Measurements from ENCODE around the gene TMEM54. TPM values are rescaled to one million over a fixed set of nuclear protein-coding genes. Genes with fewer than 3 reads are reported as not detected.

TMEM54 gene
- total and polyA plus RNA-seq, 9 of the 15 experiments (the other 6 are each of a cell fraction or from before 2014, with no cell fraction given) = 1.00 to 16.2 (median 8.2) TPM

GRCh38 chr1:32886004-32886827, 15.0 kb downstream of the TMEM54 start, which contains the start of gene HPCA (continued):
- TF ChIP-seq AFF4 (CRISPR knock-in tag; IDR thresholded peaks at IDR 0.05) (peak; percentile 100), HIVEP1 (CRISPR knock-in tag; IDR thresholded peaks at IDR 0.05) (no peak), CHCHD3 (CRISPR knock-in tag; IDR thresholded peaks at IDR 0.05) (no peak), RUNX1 (IDR thresholded peaks at IDR 0.05; ENCODE audit: low read depth) (no peak), ZNF384 (IDR thresholded peaks at IDR 0.05; ENCODE audit: low read depth, low read length) (no peak), POLR2A (conservative IDR thresholded peaks at IDR 0.05) (no peak), ZNF639 (CRISPR knock-in tag; conservative IDR thresholded peaks at IDR 0.05 in 1 of 2, IDR thresholded peaks at IDR 0.05 in 1 of 2) (peak; percentile 74 to 97; a peak in 3 of 4 replicates), ZNF197 (CRISPR knock-in tag; IDR thresholded peaks at IDR 0.05; ENCODE audit: low read depth) (peak; percentile 97), GATAD2B (IDR thresholded peaks at IDR 0.05; ENCODE audit: borderline replicate concordance) (no peak; the same call in 1 of the 2 replicates), ZNF134 (CRISPR knock-in tag; conservative IDR thresholded peaks at IDR 0.05) (peak; percentile 44; the same call in 1 of the 2 replicates), ZKSCAN1 (IDR thresholded peaks at IDR 0.05; ENCODE audit: low read depth, low read length) (peak; percentile 56; the same call in 1 of the 2 replicates), SP1 (CRISPR knock-in tag; IDR thresholded peaks at IDR 0.05) (peak; percentile 94), ZBTB9 (CRISPR knock-in tag; IDR thresholded peaks at IDR 0.05) (peak; percentile 89), BRF2 (IDR thresholded peaks at IDR 0.05; ENCODE audit: borderline replicate concordance, insufficient read depth, insufficient read length) (no peak)
- TF ChIP-seq, protein P1, sequence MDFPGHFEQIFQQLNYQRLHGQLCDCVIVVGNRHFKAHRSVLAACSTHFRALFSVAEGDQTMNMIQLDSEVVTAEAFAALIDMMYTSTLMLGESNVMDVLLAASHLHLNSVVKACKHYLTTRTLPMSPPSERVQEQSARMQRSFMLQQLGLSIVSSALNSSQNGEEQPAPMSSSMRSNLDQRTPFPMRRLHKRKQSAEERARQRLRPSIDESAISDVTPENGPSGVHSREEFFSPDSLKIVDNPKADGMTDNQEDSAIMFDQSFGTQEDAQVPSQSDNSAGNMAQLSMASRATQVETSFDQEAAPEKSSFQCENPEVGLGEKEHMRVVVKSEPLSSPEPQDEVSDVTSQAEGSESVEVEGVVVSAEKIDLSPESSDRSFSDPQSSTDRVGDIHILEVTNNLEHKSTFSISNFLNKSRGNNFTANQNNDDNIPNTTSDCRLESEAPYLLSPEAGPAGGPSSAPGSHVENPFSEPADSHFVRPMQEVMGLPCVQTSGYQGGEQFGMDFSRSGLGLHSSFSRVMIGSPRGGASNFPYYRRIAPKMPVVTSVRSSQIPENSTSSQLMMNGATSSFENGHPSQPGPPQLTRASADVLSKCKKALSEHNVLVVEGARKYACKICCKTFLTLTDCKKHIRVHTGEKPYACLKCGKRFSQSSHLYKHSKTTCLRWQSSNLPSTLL (IDR thresholded peaks at IDR 0.05) = no peak
- TF ChIP-seq, protein P2, sequence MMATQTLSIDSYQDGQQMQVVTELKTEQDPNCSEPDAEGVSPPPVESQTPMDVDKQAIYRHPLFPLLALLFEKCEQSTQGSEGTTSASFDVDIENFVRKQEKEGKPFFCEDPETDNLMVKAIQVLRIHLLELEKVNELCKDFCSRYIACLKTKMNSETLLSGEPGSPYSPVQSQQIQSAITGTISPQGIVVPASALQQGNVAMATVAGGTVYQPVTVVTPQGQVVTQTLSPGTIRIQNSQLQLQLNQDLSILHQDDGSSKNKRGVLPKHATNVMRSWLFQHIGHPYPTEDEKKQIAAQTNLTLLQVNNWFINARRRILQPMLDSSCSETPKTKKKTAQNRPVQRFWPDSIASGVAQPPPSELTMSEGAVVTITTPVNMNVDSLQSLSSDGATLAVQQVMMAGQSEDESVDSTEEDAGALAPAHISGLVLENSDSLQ (IDR thresholded peaks at IDR 0.05) = no peak

Measured in K562 (cell line).